Measurements from ENCODE around the gene PKD1.

PKD1 gene

GRCh38 chr16:2086812-2087747, 48.6 kb downstream of the PKD1 start:
- DNase-seq (ENCODE audit: low spot score): no peak

- DNase-seq (ENCODE audit: low spot score): no peak
Observed at GRCh38 chr16:2086106-2086742, 49.5 kb downstream of the PKD1 start.

- DNase-seq (ENCODE audit: low spot score): no peak
Observed at GRCh38 chr16:2085669-2086068, 50.0 kb downstream of the PKD1 start.

GRCh38 chr16:2084895-2085625, 50.6 kb downstream of the PKD1 start:
- no peak for DNase-seq (ENCODE audit: low spot score)

- no peak for DNase-seq (ENCODE audit: low spot score)
Observed at GRCh38 chr16:2083876-2084780, 51.6 kb downstream of the PKD1 start.

GRCh38 chr16:2083409-2083808, 52.3 kb downstream of the PKD1 start:
- no peak for DNase-seq (ENCODE audit: low spot score)

- no peak for DNase-seq (ENCODE audit: low spot score)
Observed at GRCh38 chr16:2082983-2083364, 52.7 kb downstream of the PKD1 start.

GRCh38 chr16:2082171-2082982, 53.3 kb downstream of the PKD1 start:
- no peak for DNase-seq (ENCODE audit: low spot score)

GRCh38 chr16:2081201-2082084, 54.3 kb downstream of the PKD1 start:
- DNase-seq (ENCODE audit: low spot score): no peak

GRCh38 chr16:2079991-2080390, 55.7 kb downstream of the PKD1 start:
- no peak for DNase-seq (ENCODE audit: low spot score)

GRCh38 chr16:2079311-2079800, 56.3 kb downstream of the PKD1 start:
- DNase-seq (ENCODE audit: low spot score): no peak

GRCh38 chr16:2078691-2079090, 57.0 kb downstream of the PKD1 start:
- no peak for DNase-seq (ENCODE audit: low spot score)

- DNase-seq (ENCODE audit: low spot score): no peak
Observed at GRCh38 chr16:2078096-2078495, 57.6 kb downstream of the PKD1 start.

- DNase-seq (ENCODE audit: low spot score): no peak
Observed at GRCh38 chr16:2077696-2078095, 58.0 kb downstream of the PKD1 start.

- DNase-seq (ENCODE audit: low spot score): no peak
Observed at GRCh38 chr16:2077016-2077415, 58.7 kb downstream of the PKD1 start.

GRCh38 chr16:2076072-2076865, 59.4 kb downstream of the PKD1 start:
- no peak for DNase-seq (ENCODE audit: low spot score)

- DNase-seq (ENCODE audit: low spot score): no peak
Observed at GRCh38 chr16:2075631-2076030, 60.1 kb downstream of the PKD1 start.

- no peak for DNase-seq (ENCODE audit: low spot score)
Observed at GRCh38 chr16:2074071-2074470, 61.6 kb downstream of the PKD1 start.

- no peak for DNase-seq (ENCODE audit: low spot score)
Observed at GRCh38 chr16:2072926-2073325, 62.8 kb downstream of the PKD1 start.

Data from RKO (cell line).